ENCODE measurements around the gene HAGH. TPM values are rescaled to one million over a fixed set of nuclear protein-coding genes. Genes with fewer than 3 reads are reported as not detected.
A peak's percentile ranks its signal among the peaks of the same experiment; 100 is the strongest.

HAGH gene
- total RNA-seq, 1 donor from 2014 or later = 57.0 TPM

DNA sequence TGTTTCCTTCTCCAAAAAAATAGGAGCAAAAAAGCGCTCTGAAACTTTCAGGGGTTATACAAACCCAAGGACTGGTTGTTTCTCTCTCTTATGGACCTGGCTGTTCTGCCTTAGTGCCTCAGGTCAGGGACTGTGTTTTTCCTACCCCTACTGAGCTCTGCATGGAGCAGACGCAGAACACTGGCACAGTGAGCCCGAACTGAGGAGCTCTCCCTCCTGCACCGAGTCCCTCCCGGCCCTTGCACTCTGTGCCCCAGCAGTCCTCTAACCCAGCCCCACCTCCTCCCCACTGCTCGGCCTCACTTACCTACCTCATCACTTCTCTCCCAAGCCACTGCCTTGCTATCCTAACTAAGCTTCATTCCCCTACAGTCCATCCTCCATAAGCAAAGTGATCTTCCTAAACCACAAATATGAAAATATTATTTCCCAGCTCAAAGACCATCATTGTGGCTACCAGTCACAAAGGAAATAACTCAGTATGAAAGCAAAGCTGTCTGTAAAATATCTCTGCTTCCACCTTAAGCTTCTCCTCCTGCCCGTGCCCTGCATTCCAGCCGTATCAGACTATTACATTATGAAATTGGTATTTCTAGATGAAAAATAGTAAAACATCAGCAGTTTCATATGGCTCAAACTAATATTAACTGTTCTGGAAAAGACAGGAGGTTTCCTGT is 31.7 kb upstream of the HAGH start:
- peaks cover 34% of the 10 kb centered on the region for H3K4me1 Mint-ChIP-seq (ENCODE audit: unreplicated experiment)
- H3K27ac Mint-ChIP-seq (ENCODE audit: unreplicated experiment) = peak overlapping the region; percentile 62
- H3K27me3 Mint-ChIP-seq (ENCODE audit: unreplicated experiment) = peaks cover 25% of the 10 kb centered on the region
- TF ChIP-seq, protein P1, sequence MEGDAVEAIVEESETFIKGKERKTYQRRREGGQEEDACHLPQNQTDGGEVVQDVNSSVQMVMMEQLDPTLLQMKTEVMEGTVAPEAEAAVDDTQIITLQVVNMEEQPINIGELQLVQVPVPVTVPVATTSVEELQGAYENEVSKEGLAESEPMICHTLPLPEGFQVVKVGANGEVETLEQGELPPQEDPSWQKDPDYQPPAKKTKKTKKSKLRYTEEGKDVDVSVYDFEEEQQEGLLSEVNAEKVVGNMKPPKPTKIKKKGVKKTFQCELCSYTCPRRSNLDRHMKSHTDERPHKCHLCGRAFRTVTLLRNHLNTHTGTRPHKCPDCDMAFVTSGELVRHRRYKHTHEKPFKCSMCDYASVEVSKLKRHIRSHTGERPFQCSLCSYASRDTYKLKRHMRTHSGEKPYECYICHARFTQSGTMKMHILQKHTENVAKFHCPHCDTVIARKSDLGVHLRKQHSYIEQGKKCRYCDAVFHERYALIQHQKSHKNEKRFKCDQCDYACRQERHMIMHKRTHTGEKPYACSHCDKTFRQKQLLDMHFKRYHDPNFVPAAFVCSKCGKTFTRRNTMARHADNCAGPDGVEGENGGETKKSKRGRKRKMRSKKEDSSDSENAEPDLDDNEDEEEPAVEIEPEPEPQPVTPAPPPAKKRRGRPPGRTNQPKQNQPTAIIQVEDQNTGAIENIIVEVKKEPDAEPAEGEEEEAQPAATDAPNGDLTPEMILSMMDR (IDR thresholded peaks at IDR 0.05) = no peak
- H3K36me3 Mint-ChIP-seq (ENCODE audit: unreplicated experiment) = peaks cover 3% of the 10 kb centered on the region
- peak overlapping the region; percentile 54 for H3K4me3 Mint-ChIP-seq (ENCODE audit: unreplicated experiment)
- H3K9me3 Mint-ChIP-seq (ENCODE audit: unreplicated experiment) = no peaks in the 10 kb centered on the region
- no peak for DNase-seq (ENCODE audit: extremely low spot score, unreplicated experiment)

DNA sequence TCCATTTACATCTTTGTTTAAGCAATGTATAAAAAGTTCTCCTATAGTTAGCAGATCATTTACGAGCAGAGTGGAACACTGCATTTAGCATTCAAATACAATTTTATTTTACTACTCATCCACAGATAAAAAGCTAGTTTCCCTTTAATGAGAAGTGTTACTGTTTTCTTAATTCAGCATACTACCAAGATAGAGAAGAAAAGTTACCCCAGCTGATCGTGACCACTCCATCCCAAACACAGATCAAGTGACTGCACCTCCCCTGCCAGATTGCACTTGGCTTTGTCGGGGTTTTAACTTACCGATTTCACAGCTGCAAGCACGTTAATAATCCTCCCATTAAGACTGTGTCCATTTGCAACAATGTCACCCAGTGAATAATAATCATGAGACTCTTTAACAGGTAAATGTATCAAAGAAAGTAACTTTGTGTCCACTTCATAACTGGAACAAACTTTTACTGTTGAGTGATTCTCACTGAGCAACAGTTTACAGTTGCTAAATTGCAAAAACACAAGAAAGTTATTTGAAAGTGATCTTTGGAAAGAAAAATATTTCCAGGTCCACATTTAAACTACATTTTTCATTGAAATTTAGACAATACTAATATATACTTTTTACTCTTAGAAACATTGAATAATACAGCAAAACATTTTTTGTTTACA is 30.9 kb upstream of the HAGH start:
- Mint-ChIP-seq H3K27me3 (ENCODE audit: unreplicated experiment) (peaks cover 27% of the 10 kb centered on the region), H3K9me3 (ENCODE audit: unreplicated experiment) (no peaks in the 10 kb centered on the region), H3K27ac (ENCODE audit: unreplicated experiment) (peak overlapping the region; percentile 62), H3K36me3 (ENCODE audit: unreplicated experiment) (peaks cover 3% of the 10 kb centered on the region), H3K4me3 (ENCODE audit: unreplicated experiment) (peak overlapping the region; percentile 54), H3K4me1 (ENCODE audit: unreplicated experiment) (peaks cover 34% of the 10 kb centered on the region)
- peak; percentile 3 for DNase-seq (ENCODE audit: extremely low spot score, unreplicated experiment)
- TF ChIP-seq, protein P1 (IDR thresholded peaks at IDR 0.05) = no peak

DNA sequence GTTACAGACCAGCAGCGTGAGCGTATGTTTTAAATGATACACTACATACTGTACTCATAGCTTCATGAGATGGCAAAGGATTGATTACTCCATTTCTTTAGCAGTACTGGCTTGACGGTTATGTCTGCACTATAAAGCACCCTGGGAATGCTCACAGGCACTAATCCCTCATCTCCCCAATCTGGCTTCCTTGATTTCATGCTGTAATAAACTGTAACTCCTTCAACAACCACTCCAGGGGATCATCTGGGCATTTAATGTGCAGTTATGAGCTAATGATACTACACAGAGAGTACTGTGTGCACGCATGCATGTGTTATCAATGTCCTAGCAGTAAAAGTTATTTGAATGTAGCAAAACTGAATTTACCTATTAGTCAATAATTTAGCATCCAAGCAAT is 25.2 kb upstream of the HAGH start:
- Mint-ChIP-seq H3K27me3 (ENCODE audit: unreplicated experiment) (peaks cover 29% of the 10 kb centered on the region), H3K27ac (ENCODE audit: unreplicated experiment) (no peak overlapping the region), H3K4me1 (ENCODE audit: unreplicated experiment) (peaks cover under 1% of the 10 kb centered on the region), H3K4me3 (ENCODE audit: unreplicated experiment) (no peak overlapping the region), H3K9me3 (ENCODE audit: unreplicated experiment) (no peaks in the 10 kb centered on the region), H3K36me3 (ENCODE audit: unreplicated experiment) (no peaks in the 10 kb centered on the region)
- DNase-seq (ENCODE audit: extremely low spot score, unreplicated experiment) = no peak
- TF ChIP-seq, protein P1 (IDR thresholded peaks at IDR 0.05) = no peak

DNA sequence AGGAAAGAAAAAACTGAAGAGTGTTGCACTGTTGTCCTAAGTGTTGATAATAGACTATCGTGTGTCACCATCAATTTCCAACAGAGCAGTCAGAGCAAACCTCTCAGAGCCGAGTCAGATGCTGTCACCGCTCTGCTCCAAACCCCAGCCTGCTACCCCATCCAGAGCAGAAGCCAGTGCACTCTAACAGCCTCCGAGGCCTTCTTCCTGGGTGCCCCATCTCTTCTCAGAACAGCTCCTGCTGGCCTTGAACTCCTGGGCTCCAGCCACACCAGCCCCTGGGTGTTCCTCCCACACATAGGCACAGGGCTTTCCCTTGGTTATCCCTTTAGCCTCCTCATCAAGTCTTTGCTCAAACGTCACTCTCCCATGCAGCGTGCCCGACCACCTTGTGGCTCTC is 24.4 kb upstream of the HAGH start:
- Mint-ChIP-seq H3K27ac (ENCODE audit: unreplicated experiment) (no peak overlapping the region), H3K27me3 (ENCODE audit: unreplicated experiment) (peaks cover 35% of the 10 kb centered on the region), H3K36me3 (ENCODE audit: unreplicated experiment) (no peaks in the 10 kb centered on the region), H3K9me3 (ENCODE audit: unreplicated experiment) (no peaks in the 10 kb centered on the region), H3K4me1 (ENCODE audit: unreplicated experiment) (no peaks in the 10 kb centered on the region), H3K4me3 (ENCODE audit: unreplicated experiment) (no peak overlapping the region)
- no peak for DNase-seq (ENCODE audit: extremely low spot score, unreplicated experiment)
- TF ChIP-seq, protein P1 (IDR thresholded peaks at IDR 0.05) = no peak

DNA sequence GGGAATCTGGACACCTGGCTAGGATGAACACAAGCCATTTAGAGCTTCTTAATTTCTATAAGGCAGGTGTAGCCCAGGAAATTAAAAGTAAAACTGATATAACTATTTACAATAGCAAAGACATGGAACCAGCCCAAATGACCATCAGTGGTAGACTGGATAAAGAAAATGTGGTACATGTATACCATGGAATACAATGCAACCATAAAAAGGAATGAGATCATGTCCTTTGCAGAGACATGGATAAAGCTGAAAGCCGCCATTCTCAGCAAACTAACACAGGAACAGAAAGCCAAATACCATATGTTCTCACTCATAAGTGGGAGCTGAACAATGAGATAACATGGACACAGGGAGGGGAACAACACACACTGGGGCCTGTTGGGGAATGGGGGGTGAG is 19.8 kb upstream of the HAGH start:
- no peak overlapping the region for H3K27ac Mint-ChIP-seq (ENCODE audit: unreplicated experiment)

More for the DNA sequence above, 19.8 kb upstream of the HAGH start:
- Mint-ChIP-seq H3K27me3 (ENCODE audit: unreplicated experiment) (peaks cover 19% of the 10 kb centered on the region), H3K36me3 (ENCODE audit: unreplicated experiment) (no peaks in the 10 kb centered on the region), H3K4me3 (ENCODE audit: unreplicated experiment) (no peak overlapping the region), H3K9me3 (ENCODE audit: unreplicated experiment) (no peaks in the 10 kb centered on the region), H3K4me1 (ENCODE audit: unreplicated experiment) (no peaks in the 10 kb centered on the region)
- TF ChIP-seq, protein P1 (IDR thresholded peaks at IDR 0.05) = no peak
- no peak for DNase-seq (ENCODE audit: extremely low spot score, unreplicated experiment)
